ENCODE data around the gene PSMB1.
"Not testable (repeated sequence)": the region's sequence is repeated elsewhere in the genome, so short reads cannot be mapped to it uniquely, and the experiment has no call there.

DNA sequence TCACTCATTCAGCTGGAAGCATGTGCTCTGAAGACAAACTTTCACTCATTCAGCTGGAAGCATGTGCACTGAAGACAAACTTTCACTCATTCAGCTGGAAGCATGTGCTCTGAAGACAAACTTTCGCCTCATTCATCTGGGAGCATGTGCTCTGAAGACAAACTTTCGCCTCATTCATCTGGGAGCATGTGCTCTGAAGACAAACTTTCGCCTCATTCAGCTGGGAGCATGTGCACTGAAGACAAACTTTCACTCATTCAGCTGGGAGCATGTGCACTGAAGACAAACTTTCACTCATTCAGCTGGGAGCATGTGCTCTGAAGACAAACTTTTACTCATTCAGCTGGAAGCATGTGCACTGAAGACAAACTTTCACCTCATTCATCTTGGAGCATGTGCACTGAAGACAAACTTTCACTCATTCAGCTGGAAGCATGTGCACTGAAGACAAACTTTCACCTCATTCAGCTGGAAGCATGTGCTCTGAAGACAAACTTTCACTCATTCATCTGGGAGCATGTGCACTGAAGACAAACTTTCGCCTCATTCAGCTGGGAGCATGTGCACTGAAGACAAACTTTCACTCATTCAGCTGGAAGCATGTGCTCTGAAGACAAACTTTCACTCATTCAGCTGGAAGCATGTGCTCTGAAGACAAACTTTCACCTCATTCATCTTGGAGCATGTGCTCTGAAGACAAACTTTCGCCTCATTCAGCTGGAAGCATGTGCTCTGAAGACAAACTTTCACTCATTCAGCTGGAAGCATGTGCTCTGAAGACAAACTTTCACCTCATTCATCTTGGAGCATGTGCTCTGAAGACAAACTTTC, 44.0 kb downstream of the PSMB1 start:
- not testable (repeated sequence) for TF ChIP-seq JUND (IDR thresholded peaks at IDR 0.05); POLR2AphosphoS5 (IDR thresholded peaks at IDR 0.05; ENCODE audit: low read depth, low read length); SP1 (IDR thresholded peaks at IDR 0.05; ENCODE audit: low read depth); CTCF (IDR thresholded peaks at IDR 0.05 in 2 of 3, conservative IDR thresholded peaks at IDR 0.05 in 1 of 3; ENCODE audit: borderline replicate concordance in 1 of 3, insufficient read depth in 1 of 3, low read depth in 2 of 3, low read length in 2 of 3); POLR2A (IDR thresholded peaks at IDR 0.05; ENCODE audit: borderline replicate concordance, extremely low read depth, insufficient read depth, insufficient read length); CEBPB (IDR thresholded peaks at IDR 0.05; ENCODE audit: low read depth); EZH2 (IDR thresholded peaks at IDR 0.05); ELF1 (IDR thresholded peaks at IDR 0.05; ENCODE audit: borderline replicate concordance, low read depth); ATF3 (IDR thresholded peaks at IDR 0.05); FOSL1 (IDR thresholded peaks at IDR 0.05; ENCODE audit: low read depth); EZH2phosphoT487 (IDR thresholded peaks at IDR 0.05; ENCODE audit: borderline replicate concordance); TCF7L2 (IDR thresholded peaks at IDR 0.05; ENCODE audit: borderline replicate concordance, extremely low read depth, insufficient read depth, insufficient read length)

Data from HCT116 (cell line).